ENCODE measurements around the gene GDI1. TPM values are rescaled to one million over a fixed set of nuclear protein-coding genes. Genes with fewer than 3 reads are reported as not detected.

Gene GDI1
- total RNA-seq, 4 donors from 2014 or later = 105 to 160 (median 121) TPM

DNA sequence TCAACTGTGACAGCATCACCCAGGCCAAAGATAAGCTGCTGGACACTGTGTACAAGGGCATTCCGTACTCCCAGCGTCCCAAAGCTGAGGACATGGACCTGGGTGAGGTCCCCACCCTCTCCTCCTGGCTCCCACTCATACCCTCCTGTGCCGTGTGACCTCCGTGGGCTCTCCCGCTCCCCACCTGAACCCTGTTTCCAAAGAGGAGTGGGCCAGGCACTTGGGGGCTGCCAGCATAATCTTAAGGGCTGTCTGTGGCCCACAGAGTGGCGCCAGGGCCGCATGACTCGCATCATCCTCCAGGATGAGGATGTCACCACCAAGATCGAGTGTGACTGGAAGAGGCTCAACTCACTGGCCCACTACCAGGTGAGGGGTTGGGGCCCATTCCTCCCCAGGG is 32.2 kb downstream of the GDI1 start:
- Histone ChIP-seq H3K27ac (no peak overlapping the region), H3K4me3 (no peak overlapping the region), H3K27me3 (no peaks in the 10 kb centered on the region), H3K4me1 (no peaks in the 10 kb centered on the region), H3K36me3 (peaks cover 0 to 93% of the 10 kb centered on the region in 2 donors), H3K9me3 (no peaks in the 10 kb centered on the region)
- no peak for ATAC-seq
- TF ChIP-seq POLR2AphosphoS5 (IDR thresholded peaks at IDR 0.05) (no peak), EP300 (IDR thresholded peaks at IDR 0.05) (no peak), POLR2A (IDR thresholded peaks at IDR 0.05) (no peak)
- TF ChIP-seq, protein P1, sequence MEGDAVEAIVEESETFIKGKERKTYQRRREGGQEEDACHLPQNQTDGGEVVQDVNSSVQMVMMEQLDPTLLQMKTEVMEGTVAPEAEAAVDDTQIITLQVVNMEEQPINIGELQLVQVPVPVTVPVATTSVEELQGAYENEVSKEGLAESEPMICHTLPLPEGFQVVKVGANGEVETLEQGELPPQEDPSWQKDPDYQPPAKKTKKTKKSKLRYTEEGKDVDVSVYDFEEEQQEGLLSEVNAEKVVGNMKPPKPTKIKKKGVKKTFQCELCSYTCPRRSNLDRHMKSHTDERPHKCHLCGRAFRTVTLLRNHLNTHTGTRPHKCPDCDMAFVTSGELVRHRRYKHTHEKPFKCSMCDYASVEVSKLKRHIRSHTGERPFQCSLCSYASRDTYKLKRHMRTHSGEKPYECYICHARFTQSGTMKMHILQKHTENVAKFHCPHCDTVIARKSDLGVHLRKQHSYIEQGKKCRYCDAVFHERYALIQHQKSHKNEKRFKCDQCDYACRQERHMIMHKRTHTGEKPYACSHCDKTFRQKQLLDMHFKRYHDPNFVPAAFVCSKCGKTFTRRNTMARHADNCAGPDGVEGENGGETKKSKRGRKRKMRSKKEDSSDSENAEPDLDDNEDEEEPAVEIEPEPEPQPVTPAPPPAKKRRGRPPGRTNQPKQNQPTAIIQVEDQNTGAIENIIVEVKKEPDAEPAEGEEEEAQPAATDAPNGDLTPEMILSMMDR (IDR thresholded peaks at IDR 0.05) = no peak
- 40% methylated on average over 1 of the region's 9 CpGs; no CpG with 5 or more reads in 1 of the 2 donors for WGBS, 2 donors (ENCODE audit: low coverage in 1 of 2)

DNA sequence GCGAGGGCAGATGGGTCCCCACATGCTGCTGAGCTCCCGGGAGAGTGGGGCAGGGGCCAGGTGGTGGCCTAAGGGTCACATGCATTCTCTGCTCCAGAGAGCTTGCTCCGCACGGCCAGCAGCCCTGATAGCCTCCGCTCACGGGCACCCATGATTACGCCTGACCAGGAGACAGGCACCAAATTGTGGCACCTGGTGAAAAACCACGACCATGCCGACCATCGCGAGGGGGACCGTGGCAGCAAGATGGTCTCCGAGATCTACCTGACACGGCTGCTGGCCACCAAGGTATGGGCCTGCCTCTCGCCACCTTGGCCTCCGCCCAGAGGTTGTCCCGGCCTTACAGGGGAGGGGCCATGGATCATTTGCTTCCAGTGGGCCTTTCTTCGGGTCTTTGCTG is 32.9 kb downstream of the GDI1 start:
- no peaks in the 10 kb centered on the region for H3K27me3 ChIP-seq
- H3K4me3 ChIP-seq = no peak overlapping the region
- TF ChIP-seq EP300 (IDR thresholded peaks at IDR 0.05) = no peak
- no peak for TF ChIP-seq POLR2AphosphoS5 (IDR thresholded peaks at IDR 0.05)
- TF ChIP-seq, protein P1 (IDR thresholded peaks at IDR 0.05) = no peak
- TF ChIP-seq POLR2A (IDR thresholded peaks at IDR 0.05) = no peak
- no peak for ATAC-seq
- 100% methylated on average over 2 of the region's 18 CpGs; no CpG with 5 or more reads in 1 of the 2 donors for whole genome bisulfite sequencing, 2 donors (ENCODE audit: low coverage in 1 of 2)
- H3K36me3 ChIP-seq = peaks cover 0 to 85% of the 10 kb centered on the region in 2 donors
- H3K4me1 ChIP-seq = no peaks in the 10 kb centered on the region
- H3K27ac ChIP-seq = no peak overlapping the region
- no peaks in the 10 kb centered on the region for H3K9me3 ChIP-seq

DNA sequence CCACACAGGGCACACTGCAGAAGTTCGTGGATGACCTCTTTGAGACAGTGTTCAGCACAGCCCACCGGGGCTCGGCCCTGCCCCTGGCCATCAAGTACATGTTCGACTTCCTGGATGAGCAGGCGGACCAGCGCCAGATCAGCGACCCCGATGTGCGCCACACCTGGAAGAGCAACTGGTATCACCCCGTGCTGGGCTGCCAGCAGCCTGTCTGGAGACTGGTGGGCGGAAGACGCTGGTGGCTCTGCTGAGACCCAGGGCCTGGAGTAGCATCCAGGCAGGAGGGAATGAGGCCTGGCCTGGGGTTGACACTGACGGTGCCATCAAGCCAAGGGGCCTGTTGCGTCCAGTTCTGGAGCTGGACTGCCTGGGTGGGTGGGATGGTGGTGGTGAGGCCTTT is 33.5 kb downstream of the GDI1 start:
- H3K9me3 ChIP-seq = no peaks in the 10 kb centered on the region
- H3K4me1 ChIP-seq = no peaks in the 10 kb centered on the region
- no peak overlapping the region for H3K4me3 ChIP-seq
- no peak for ATAC-seq
- no peak overlapping the region for H3K27ac ChIP-seq
- TF ChIP-seq, protein P1 (IDR thresholded peaks at IDR 0.05) = no peak
- TF ChIP-seq POLR2AphosphoS5 (IDR thresholded peaks at IDR 0.05) (no peak), EP300 (IDR thresholded peaks at IDR 0.05) (no peak), POLR2A (IDR thresholded peaks at IDR 0.05) (no peak)
- no CpG with 5 or more reads among the region's 14 CpGs for WGBS, 2 donors (ENCODE audit: low coverage in 1 of 2)
- H3K36me3 ChIP-seq = peaks cover 0 to 79% of the 10 kb centered on the region in 2 donors
- no peaks in the 10 kb centered on the region for H3K27me3 ChIP-seq

DNA sequence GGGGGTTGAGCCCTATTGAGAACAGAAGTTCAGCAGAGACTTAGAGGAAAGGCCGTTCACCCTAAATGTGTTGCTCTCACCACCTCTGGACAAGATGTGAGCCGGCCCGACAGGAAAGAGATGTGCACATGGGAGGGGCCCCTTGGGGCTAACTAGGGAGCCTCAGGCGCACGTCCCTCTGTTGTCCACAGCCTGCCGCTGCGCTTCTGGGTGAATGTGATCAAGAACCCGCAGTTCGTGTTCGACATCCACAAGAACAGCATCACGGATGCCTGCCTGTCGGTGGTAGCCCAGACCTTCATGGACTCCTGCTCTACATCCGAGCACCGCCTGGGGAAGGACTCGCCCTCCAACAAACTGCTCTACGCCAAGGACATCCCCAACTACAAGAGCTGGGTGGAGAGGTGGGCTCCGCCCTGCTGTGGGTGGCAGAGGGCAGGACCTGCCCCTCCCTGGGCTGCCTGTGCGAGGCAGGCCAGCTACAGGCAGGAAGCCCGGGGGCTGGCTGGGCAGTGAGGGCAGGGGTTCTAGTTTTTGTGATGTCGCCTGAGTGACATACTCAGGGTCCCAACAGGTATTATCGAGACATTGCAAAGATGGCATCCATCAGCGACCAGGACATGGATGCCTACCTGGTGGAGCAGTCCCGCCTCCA is 34.1 kb downstream of the GDI1 start:
- no peaks in the 10 kb centered on the region for H3K9me3 ChIP-seq
- TF ChIP-seq POLR2A (IDR thresholded peaks at IDR 0.05) (no peak), POLR2AphosphoS5 (IDR thresholded peaks at IDR 0.05) (no peak)
- 60 to 94% methylated on average over 1 to 5 of the region's 23 CpGs for WGBS, 2 donors (ENCODE audit: low coverage in 1 of 2)
- no peak overlapping the region for H3K27ac ChIP-seq
- H3K4me1 ChIP-seq = no peaks in the 10 kb centered on the region
- H3K36me3 ChIP-seq = peaks cover 0 to 73% of the 10 kb centered on the region in 2 donors
- ATAC-seq = no peak
- H3K4me3 ChIP-seq = no peak overlapping the region
- no peaks in the 10 kb centered on the region for H3K27me3 ChIP-seq

DNA sequence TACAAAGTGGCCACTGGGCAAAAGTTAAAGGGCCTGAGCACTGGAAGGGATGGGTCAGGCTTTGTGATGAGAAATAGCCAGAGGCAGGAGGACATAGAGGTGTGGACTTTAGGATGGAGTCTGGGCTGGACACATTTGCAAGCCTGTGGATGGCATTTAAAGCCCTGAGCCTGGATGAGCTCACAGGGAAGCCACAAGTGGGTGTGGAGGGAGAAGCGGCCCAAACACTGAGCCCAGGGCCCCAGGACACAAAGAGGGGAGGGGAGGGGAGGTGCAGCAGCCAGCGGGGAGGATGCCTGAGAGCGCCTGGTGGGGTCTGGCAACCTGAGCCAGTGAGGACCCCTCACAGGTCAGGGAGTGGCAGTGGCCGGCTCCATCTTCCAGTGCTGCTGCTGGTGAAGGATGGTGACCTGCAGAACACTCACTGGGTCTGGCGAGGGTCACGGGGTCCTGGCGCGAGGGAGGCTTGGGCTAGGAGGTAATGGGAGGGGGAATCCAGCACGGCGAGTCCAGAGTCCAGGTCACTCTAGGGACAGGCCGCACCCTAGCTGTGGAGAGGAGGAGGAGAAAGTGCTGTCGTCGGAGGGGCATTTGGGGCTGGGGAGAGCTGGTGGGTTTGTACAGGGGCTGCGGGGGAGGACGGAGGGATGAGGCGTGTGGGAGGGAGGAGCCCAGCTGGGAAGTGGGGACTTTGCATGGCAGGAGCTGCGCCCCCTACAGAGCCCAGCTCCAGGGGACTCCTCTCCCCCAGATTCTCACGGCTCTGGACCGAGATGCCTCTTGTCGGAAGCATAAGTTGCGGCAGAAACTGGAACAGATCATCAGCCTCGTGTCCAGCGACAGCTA is 35.1 kb downstream of the GDI1 start:
- no peak overlapping the region for H3K4me3 ChIP-seq
- H3K27me3 ChIP-seq = no peaks in the 10 kb centered on the region
- 86% methylated on average over 8 of the region's 23 CpGs; no CpG with 5 or more reads in 1 of the 2 donors for WGBS, 2 donors (ENCODE audit: low coverage in 1 of 2)
- ATAC-seq = no peak
- TF ChIP-seq POLR2AphosphoS5 (IDR thresholded peaks at IDR 0.05) (no peak), POLR2A (IDR thresholded peaks at IDR 0.05) (no peak), EP300 (IDR thresholded peaks at IDR 0.05) (no peak)
- TF ChIP-seq, protein P1 (IDR thresholded peaks at IDR 0.05) = no peak
- no peaks in the 10 kb centered on the region for H3K9me3 ChIP-seq
- no peak overlapping the region for H3K27ac ChIP-seq
- H3K4me1 ChIP-seq = no peaks in the 10 kb centered on the region
- H3K36me3 ChIP-seq = peaks cover 0 to 63% of the 10 kb centered on the region in 2 donors

All from gastroesophageal sphincter (tissue), 4 donors.